ENCODE results near the gene ITPK1. TPM values are rescaled to one million over a fixed set of nuclear protein-coding genes. Genes with fewer than 3 reads are reported as not detected.
A peak's percentile ranks its signal among the peaks of the same experiment; 100 is the strongest.

The ITPK1 gene
- total and polyA plus RNA-seq, 2 experiments from 2014 or later, result 18.7 to 35.0 TPM

DNA sequence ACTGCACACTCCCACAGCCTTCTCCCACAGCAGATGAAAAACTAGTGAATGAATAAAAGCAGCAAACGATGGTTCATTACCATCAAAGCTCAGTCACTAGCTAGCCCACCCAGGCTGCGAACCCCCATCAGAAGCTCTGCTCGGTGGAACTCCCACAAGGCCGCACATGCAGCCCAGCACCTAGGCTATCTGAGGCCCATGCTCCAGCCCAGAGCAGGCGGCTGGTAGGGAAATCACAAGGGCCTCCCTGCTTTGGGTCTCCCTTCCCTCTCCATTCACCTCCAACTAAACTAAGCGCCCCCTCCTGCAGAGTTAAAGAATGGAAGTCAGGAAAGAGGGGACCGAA, 69.0 kb downstream of the ITPK1 start:
- TF ChIP-seq EZH2 (IDR thresholded peaks at IDR 0.05; ENCODE audit: insufficient read depth, poor library complexity, severe bottlenecking) (no peak), EZH2phosphoT487 (IDR thresholded peaks at IDR 0.05; ENCODE audit: insufficient read depth, low read depth) (no peak)
- H3K36me3 ChIP-seq (ENCODE audit: low read depth), result no peaks in the 10 kb centered on the region
- no peaks in the 10 kb centered on the region for H3K79me2 ChIP-seq (ENCODE audit: insufficient read depth)
- no peak overlapping the region for H3K9ac ChIP-seq
- peaks cover 43% of the 10 kb centered on the region for H3K4me1 ChIP-seq (ENCODE audit: insufficient read depth)
- no peak for DNase-seq
- no peak overlapping the region for H3K4me2 ChIP-seq (ENCODE audit: unreplicated experiment)
- no peak overlapping the region for H3K27ac ChIP-seq
- 95 to 99% methylated on average over 7 of the region's 7 CpGs for WGBS, 2 experiments (ENCODE audit: low coverage in 1 of 2, low lambda C conversion rate in 2 of 2, missing lambda C conversion rate in 2 of 2)
- H3K9me3 ChIP-seq (ENCODE audit: low read depth), result no peaks in the 10 kb centered on the region
- H4K20me1 ChIP-seq (ENCODE audit: insufficient read depth), result no peaks in the 10 kb centered on the region
- H3F3A ChIP-seq (ENCODE audit: insufficient read depth), result peaks cover 15% of the 10 kb centered on the region
- H2AFZ ChIP-seq, result no peak overlapping the region
- in situ Hi-C loops (cut with MboI), result no loop called here
- no peak overlapping the region for H3K4me3 ChIP-seq
- H3K27me3 ChIP-seq (replicated peaks; ENCODE audit: insufficient read depth), result no peaks in the 10 kb centered on the region
- no peaks in the 10 kb centered on the region for H3K9me2 ChIP-seq (ENCODE audit: insufficient read depth)

DNA sequence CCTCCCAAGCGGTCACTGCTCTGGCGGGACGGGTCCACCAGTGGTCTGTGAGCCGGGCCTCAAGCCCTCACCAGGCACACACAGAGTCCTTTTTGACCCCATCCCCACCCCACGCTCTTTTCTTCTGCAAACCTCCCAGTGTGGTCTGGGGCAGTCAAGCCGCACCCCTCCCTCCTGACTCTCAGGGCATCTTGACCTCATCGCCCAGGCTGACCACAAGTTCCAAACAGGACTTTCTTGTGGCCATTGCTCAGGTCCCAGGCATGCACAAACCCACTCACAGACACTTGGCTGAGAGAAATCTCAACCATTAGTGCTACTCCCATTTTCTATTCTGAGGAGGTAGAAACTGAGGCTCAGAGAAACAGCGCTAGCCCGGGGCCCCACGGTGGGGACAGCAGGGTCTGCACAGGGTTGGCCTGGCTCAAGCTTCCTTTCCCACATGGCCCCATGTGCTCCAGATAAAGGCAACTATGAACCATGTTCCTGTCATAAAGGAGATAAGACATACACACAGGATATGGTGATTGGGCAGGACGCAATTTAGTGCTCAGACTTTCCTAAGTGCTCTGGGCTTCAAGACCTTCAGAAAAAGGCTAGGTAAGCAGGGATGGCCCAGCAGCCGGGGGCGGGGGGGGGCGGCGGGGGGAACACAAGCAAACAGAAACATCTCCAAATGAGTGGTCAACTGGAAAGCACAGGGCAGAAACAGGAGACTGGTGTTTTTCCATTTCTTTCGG, 69.6 kb downstream of the ITPK1 start:
- peak; percentile 78 for DNase-seq
- Histone ChIP-seq H3K9ac (no peak overlapping the region), H3K36me3 (ENCODE audit: low read depth) (no peaks in the 10 kb centered on the region), H3K9me2 (ENCODE audit: insufficient read depth) (no peaks in the 10 kb centered on the region), H3K4me2 (ENCODE audit: unreplicated experiment) (peak overlapping the region; percentile 20), H3K79me2 (ENCODE audit: insufficient read depth) (no peaks in the 10 kb centered on the region), H3K9me3 (ENCODE audit: low read depth) (no peaks in the 10 kb centered on the region), H3F3A (ENCODE audit: insufficient read depth) (peaks cover 16% of the 10 kb centered on the region), H3K27me3 (replicated peaks; ENCODE audit: insufficient read depth) (no peaks in the 10 kb centered on the region), H3K27ac (no peak overlapping the region), H2AFZ (no peak overlapping the region), H3K4me1 (ENCODE audit: insufficient read depth) (peaks cover 43% of the 10 kb centered on the region), H4K20me1 (ENCODE audit: insufficient read depth) (no peaks in the 10 kb centered on the region), H3K4me3 (no peak overlapping the region)
- no peak for TF ChIP-seq EZH2 (IDR thresholded peaks at IDR 0.05; ENCODE audit: insufficient read depth, poor library complexity, severe bottlenecking)
- TF ChIP-seq EZH2phosphoT487 (IDR thresholded peaks at IDR 0.05; ENCODE audit: insufficient read depth, low read depth), result no peak
- WGBS, 2 experiments (ENCODE audit: low coverage in 1 of 2, low lambda C conversion rate in 2 of 2, missing lambda C conversion rate in 2 of 2), result 82 to 86% methylated on average over 15 to 16 of the region's 16 CpGs
- in situ Hi-C loops (cut with MboI), result no loop called here

GRCh38 chr14:93045211-93045674, 70.5 kb downstream of the ITPK1 start:
- TF ChIP-seq EZH2phosphoT487 (IDR thresholded peaks at IDR 0.05; ENCODE audit: insufficient read depth, low read depth), result no peak
- no peak for TF ChIP-seq EZH2 (IDR thresholded peaks at IDR 0.05; ENCODE audit: insufficient read depth, poor library complexity, severe bottlenecking)
- no peak overlapping the region for H3K4me3 ChIP-seq
- no peak overlapping the region for H3K27ac ChIP-seq
- WGBS, 2 experiments (ENCODE audit: low coverage in 1 of 2, low lambda C conversion rate in 2 of 2, missing lambda C conversion rate in 2 of 2), result 95 to 98% methylated on average over 9 of the region's 9 CpGs
- no peak overlapping the region for H3K9ac ChIP-seq
- no peak overlapping the region for H2AFZ ChIP-seq
- no peak overlapping the region for H3K4me2 ChIP-seq (ENCODE audit: unreplicated experiment)
- no peak for DNase-seq
- H3K36me3 ChIP-seq (ENCODE audit: low read depth), result no peaks in the 10 kb centered on the region
- no peaks in the 10 kb centered on the region for H3K9me3 ChIP-seq (ENCODE audit: low read depth)
- in situ Hi-C loops (cut with MboI), result no loop called here
- peaks cover 16% of the 10 kb centered on the region for H3F3A ChIP-seq (ENCODE audit: insufficient read depth)
- H3K4me1 ChIP-seq (ENCODE audit: insufficient read depth), result peaks cover 43% of the 10 kb centered on the region
- H3K27me3 ChIP-seq (replicated peaks; ENCODE audit: insufficient read depth), result no peaks in the 10 kb centered on the region
- H3K9me2 ChIP-seq (ENCODE audit: insufficient read depth), result no peaks in the 10 kb centered on the region
- no peaks in the 10 kb centered on the region for H4K20me1 ChIP-seq (ENCODE audit: insufficient read depth)
- H3K79me2 ChIP-seq (ENCODE audit: insufficient read depth), result no peaks in the 10 kb centered on the region

GRCh38 chr14:93044556-93044955, 71.2 kb downstream of the ITPK1 start:
- Histone ChIP-seq H3K79me2 (ENCODE audit: insufficient read depth) (no peaks in the 10 kb centered on the region), H3K9me2 (ENCODE audit: insufficient read depth) (no peaks in the 10 kb centered on the region), H2AFZ (no peak overlapping the region), H3K9ac (no peak overlapping the region), H3K4me3 (no peak overlapping the region), H3K9me3 (ENCODE audit: low read depth) (no peaks in the 10 kb centered on the region), H3F3A (ENCODE audit: insufficient read depth) (peaks cover 16% of the 10 kb centered on the region), H3K36me3 (ENCODE audit: low read depth) (no peaks in the 10 kb centered on the region), H4K20me1 (ENCODE audit: insufficient read depth) (no peaks in the 10 kb centered on the region), H3K27ac (no peak overlapping the region), H3K27me3 (replicated peaks; ENCODE audit: insufficient read depth) (no peaks in the 10 kb centered on the region), H3K4me1 (ENCODE audit: insufficient read depth) (peaks cover 43% of the 10 kb centered on the region), H3K4me2 (ENCODE audit: unreplicated experiment) (no peak overlapping the region)
- 94 to 97% methylated on average over 8 to 9 of the region's 9 CpGs for WGBS, 2 experiments (ENCODE audit: low coverage in 1 of 2, low lambda C conversion rate in 2 of 2, missing lambda C conversion rate in 2 of 2)
- in situ Hi-C loops (cut with MboI), result no loop called here
- TF ChIP-seq EZH2phosphoT487 (IDR thresholded peaks at IDR 0.05; ENCODE audit: insufficient read depth, low read depth) (no peak), EZH2 (IDR thresholded peaks at IDR 0.05; ENCODE audit: insufficient read depth, poor library complexity, severe bottlenecking) (no peak)
- no peak for DNase-seq

All from GM23248 (cell line).